PC-9 (cell line): ENCODE data around the gene BCAR3.

Source experiments
- EZH2 ChIP-seq: fragments of 200-600 bp; sonication (generic); IDR thresholded peaks from 2 replicates; pipeline ENCODE4 v1.8.0; 2017; ENCODE audit warnings: antibody characterized with exemption, low read depth
- TF ChIP-seq, protein P1 (sequence below): fragments of 200-600 bp; sonication (generic); conservative IDR thresholded peaks from 2 replicates; pipeline ENCODE4 v1.6.1; 2017; ENCODE audit warnings: mixed run types, antibody characterized with exemption, mild to moderate bottlenecking, moderate library complexity

DNA sequence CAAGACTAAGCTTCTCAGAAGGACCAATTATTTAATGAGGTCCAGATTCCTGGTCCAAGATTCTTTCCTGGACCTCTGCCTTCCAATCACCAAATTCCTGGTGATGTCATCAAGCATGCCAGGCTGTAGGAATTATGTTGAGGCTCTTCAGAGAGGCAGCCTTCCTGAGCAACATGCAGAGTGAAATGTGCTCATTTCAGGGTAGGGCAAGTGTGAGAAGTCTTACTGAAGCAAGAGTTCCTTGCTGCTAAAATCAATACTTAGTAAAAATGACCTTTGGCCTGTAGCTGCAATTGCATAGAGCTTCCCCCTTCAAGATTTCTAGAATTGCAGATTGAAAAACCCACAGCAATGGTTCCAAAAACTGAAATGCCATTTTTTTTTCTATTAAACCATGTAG, 31.7 kb upstream of the BCAR3 start:
- TF ChIP-seq, protein P1, sequence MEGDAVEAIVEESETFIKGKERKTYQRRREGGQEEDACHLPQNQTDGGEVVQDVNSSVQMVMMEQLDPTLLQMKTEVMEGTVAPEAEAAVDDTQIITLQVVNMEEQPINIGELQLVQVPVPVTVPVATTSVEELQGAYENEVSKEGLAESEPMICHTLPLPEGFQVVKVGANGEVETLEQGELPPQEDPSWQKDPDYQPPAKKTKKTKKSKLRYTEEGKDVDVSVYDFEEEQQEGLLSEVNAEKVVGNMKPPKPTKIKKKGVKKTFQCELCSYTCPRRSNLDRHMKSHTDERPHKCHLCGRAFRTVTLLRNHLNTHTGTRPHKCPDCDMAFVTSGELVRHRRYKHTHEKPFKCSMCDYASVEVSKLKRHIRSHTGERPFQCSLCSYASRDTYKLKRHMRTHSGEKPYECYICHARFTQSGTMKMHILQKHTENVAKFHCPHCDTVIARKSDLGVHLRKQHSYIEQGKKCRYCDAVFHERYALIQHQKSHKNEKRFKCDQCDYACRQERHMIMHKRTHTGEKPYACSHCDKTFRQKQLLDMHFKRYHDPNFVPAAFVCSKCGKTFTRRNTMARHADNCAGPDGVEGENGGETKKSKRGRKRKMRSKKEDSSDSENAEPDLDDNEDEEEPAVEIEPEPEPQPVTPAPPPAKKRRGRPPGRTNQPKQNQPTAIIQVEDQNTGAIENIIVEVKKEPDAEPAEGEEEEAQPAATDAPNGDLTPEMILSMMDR: no peak
- no peak for TF ChIP-seq EZH2
